ENCODE measurements around the gene CCDC6.

CCDC6 gene

GRCh38 chr10:59829601-59830000, 76.8 kb downstream of the CCDC6 start:
- TF ChIP-seq CTCF (IDR thresholded peaks at IDR 0.05; ENCODE audit: borderline replicate concordance, insufficient read depth, low read depth, low read length) = no peak
- no peak overlapping the region for H3K4me3 ChIP-seq (ENCODE audit: low read depth, low read length)

GRCh38 chr10:59829024-59829423, 77.3 kb downstream of the CCDC6 start:
- no peak for TF ChIP-seq CTCF (IDR thresholded peaks at IDR 0.05; ENCODE audit: borderline replicate concordance, insufficient read depth, low read depth, low read length)

GRCh38 chr10:59825932-59826331, 80.4 kb downstream of the CCDC6 start:
- TF ChIP-seq CTCF (IDR thresholded peaks at IDR 0.05; ENCODE audit: borderline replicate concordance, insufficient read depth, low read depth, low read length) = no peak
- no peak overlapping the region for H3K4me3 ChIP-seq (ENCODE audit: low read depth, low read length)

More at GRCh38 chr10:59829024-59829423, 77.3 kb downstream of the CCDC6 start:
- H3K4me3 ChIP-seq (ENCODE audit: low read depth, low read length) = no peak overlapping the region

GRCh38 chr10:59823751-59824150, 82.6 kb downstream of the CCDC6 start:
- H3K4me3 ChIP-seq (ENCODE audit: low read depth, low read length) = no peak overlapping the region
- no peak for TF ChIP-seq CTCF (IDR thresholded peaks at IDR 0.05; ENCODE audit: borderline replicate concordance, insufficient read depth, low read depth, low read length)

GRCh38 chr10:59823111-59823510, 83.2 kb downstream of the CCDC6 start:
- TF ChIP-seq CTCF (IDR thresholded peaks at IDR 0.05; ENCODE audit: borderline replicate concordance, insufficient read depth, low read depth, low read length) = no peak
- H3K4me3 ChIP-seq (ENCODE audit: low read depth, low read length) = no peak overlapping the region

GRCh38 chr10:59820471-59820870, 85.9 kb downstream of the CCDC6 start:
- TF ChIP-seq CTCF (IDR thresholded peaks at IDR 0.05; ENCODE audit: borderline replicate concordance, insufficient read depth, low read depth, low read length) = no peak
- no peak overlapping the region for H3K4me3 ChIP-seq (ENCODE audit: low read depth, low read length)

GRCh38 chr10:59819683-59820082, 86.7 kb downstream of the CCDC6 start:
- H3K4me3 ChIP-seq (ENCODE audit: low read depth, low read length) = no peak overlapping the region
- no peak for TF ChIP-seq CTCF (IDR thresholded peaks at IDR 0.05; ENCODE audit: borderline replicate concordance, insufficient read depth, low read depth, low read length)

Data from GM12875 (cell line).